ENCODE measurements around the gene GADD45GIP1.
A peak's percentile ranks its signal among the peaks of the same experiment; 100 is the strongest.
"Not testable (repeated sequence)": the region's sequence is repeated elsewhere in the genome, so short reads cannot be mapped to it uniquely, and the experiment has no call there.

GADD45GIP1 gene

GRCh38 chr19:12990431-12990830 is 33.4 kb upstream of the GADD45GIP1 start:
- DNase-seq, result no peak

- no peak for DNase-seq
Measured at GRCh38 chr19:12987781-12988180, 30.8 kb upstream of the GADD45GIP1 start.

DNA sequence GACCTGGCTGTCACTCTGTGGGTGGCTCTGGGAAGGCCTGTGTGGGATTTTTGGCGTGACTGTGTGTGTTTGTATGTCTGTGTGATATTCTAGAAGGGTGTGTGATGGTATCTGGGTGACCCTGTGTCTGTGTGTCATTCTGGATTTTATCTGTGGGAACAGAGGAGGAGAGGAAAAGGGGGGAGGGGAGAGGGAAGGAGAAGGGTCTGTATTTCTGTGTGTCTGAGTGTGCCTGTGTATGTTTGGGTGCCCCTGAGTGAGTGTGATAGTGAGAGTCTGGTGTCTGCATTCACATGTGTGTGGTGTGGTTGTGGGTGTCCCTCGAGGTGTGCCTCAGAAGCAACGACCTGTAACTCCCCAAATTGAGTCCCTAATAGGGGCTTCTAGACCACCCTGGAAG is 30.2 kb upstream of the GADD45GIP1 start:
- no peak for DNase-seq

DNA sequence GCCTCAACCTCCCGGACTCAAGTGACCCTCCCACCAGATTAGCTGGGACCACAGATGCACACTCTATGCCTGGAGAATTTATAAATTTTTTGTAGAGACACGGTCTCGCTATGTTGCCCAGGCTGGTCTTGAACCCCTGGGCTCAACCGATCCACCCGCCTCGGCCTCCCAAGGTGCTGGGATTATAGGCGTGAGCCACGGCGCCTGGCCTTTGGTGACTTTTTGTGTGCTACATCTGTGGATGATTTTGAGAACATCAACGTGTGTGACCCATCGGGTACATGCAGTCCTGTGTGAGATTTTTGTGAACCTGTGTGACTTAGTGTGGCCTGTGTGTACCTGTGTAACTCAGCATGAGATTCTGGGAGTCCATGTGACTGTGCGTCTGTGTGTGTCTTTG is 29.7 kb upstream of the GADD45GIP1 start:
- DNase-seq, result no peak

- DNase-seq, result peak in 52 of 56 donors; percentile 24 to 94 (median 78)
Measured at GRCh38 chr19:12985049-12985776, 28.2 kb upstream of the GADD45GIP1 start.

DNA sequence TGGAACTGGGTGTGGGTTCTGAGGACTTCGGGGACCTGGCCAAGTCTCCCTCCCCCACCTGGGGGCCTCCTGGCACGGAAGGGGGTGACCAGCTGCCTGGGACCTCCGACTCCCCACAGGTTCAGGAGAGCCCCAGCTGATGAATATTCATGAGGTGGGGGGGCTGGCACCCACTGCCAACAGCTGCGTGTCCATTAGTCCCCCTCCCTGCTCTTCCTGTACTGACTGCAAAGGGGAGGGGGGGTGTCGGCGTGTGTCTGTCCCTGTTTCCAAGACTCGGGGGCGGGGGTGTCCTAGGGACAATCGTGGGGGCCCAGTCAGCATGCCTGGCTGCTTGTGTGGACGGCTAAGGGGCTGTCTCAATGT is 27.6 kb upstream of the GADD45GIP1 start:
- peak in 30 of 56 donors; percentile 27 to 72 (median 55) for DNase-seq

GRCh38 chr19:12984143-12984627 is 27.2 kb upstream of the GADD45GIP1 start:
- no peak for DNase-seq

DNA sequence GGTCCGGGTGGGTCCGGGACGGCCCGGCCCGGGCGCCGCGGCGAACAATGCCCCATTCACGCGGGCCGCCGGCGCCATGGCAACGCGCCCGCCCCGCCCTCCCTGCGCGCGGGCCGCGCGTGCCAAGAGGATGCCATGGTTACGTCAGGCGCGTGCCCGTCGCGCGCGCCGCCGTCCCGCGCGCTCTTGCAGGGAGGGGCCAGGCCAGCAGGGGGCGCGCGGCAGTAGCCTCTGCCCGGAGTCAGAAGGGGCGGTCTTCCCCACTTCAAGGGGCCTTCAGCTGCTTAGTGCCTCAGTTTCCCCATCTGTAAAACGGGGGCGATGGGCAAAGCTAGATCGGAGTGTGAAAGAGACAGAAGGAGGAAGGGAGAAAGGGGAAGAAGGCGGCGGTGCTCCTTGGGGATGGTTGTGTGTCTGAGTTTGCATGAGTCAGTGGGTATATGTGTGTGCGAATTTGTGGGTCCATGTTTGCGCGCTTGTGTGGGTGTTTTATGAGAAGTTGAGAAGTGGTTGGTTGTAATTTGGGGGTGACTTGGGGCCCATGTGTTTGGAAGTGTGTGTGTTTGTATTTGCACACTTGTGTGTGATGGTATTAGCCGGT is 26.6 kb upstream of the GADD45GIP1 start:
- peak in 55 of 56 donors; percentile 21 to 91 (median 74) for DNase-seq

DNA sequence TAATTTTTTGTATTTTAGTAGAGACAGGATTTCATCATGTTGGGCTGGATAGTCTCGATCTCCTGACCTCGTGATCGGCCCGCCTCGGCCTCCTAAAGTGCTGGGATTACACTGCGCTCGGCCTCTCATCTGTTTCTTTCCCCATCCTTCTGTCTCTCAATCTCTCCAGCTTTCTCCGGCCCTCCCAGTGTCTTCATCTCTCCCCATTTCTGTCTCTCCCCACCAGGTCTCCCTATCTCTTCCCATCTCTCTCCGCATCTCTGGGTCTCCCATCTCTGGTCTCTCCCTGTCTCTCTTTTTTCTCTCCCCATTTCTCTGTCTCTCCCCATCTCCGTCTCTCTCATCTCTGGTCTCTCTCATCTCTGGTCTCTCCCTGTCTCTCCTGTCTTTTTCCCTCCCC is 26.1 kb upstream of the GADD45GIP1 start:
- no peak for DNase-seq

GRCh38 chr19:12982648-12983047 is 25.6 kb upstream of the GADD45GIP1 start:
- no peak for DNase-seq

DNA sequence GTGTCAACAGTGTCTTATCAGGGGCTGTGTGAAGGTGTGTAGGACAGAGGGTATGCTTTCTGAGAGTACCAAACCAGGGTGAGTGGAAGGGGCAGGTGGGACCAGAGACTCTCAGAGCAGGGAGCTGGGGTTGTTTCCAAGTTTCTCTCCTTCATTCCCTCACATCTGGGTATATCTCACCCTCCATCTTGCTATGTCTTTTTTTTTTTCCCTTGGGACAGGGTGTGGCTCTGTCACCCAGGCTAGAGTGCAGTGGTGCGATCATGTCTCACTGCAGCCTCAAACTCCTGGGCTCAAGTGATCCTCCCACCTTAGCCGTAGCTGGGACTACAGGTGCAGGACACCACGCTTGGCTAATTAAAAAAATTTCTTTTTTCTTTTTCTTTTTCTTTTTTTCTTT is 23.0 kb upstream of the GADD45GIP1 start:
- no peak for DNase-seq

DNA sequence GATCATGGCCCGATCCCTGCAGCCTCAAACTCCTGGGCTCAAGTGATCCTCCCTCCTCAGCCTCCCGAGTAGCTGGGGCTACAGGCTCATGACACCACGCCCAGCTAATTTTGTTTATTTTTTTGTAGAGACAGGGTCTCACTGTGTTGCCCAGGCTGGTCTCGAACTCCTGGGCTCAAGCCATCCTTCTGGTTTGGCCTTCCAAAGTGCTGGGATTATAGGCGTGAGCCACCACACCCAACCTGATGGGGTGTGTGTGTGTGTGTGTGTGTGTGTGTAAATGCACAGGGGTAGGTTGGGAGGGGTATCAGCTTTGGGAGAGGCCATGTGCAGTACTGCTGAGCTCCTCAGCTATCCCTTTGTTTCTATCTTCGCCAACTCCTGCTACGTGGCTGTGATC is 19.1 kb upstream of the GADD45GIP1 start:
- not testable (repeated sequence) for DNase-seq

DNA sequence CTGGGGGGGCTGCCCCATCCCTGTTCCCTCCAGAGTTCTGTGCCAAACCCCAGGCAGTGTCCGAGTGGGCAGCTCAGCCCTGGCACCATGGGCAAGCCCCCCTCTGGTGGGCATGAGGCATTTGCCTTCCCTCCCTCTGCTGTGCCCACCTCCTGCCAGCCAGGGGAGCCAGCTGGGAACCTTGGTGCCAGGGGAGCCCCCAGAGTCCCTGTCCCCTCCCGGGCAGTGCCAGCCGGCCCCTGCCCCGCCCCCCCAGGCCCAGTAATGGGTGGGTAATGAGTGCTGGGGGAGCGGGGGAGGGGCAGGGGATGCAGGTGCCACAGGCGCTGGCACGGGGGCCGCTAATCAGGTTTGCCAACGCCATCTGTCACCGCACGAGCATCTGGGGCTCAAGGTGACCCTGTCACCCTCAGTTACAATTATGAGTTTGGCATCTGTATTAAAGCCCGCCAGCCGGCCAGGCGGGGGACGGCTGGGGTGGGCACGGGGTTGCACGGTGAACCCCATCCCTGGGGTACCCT is 18.3 kb upstream of the GADD45GIP1 start:
- no peak for DNase-seq

DNA sequence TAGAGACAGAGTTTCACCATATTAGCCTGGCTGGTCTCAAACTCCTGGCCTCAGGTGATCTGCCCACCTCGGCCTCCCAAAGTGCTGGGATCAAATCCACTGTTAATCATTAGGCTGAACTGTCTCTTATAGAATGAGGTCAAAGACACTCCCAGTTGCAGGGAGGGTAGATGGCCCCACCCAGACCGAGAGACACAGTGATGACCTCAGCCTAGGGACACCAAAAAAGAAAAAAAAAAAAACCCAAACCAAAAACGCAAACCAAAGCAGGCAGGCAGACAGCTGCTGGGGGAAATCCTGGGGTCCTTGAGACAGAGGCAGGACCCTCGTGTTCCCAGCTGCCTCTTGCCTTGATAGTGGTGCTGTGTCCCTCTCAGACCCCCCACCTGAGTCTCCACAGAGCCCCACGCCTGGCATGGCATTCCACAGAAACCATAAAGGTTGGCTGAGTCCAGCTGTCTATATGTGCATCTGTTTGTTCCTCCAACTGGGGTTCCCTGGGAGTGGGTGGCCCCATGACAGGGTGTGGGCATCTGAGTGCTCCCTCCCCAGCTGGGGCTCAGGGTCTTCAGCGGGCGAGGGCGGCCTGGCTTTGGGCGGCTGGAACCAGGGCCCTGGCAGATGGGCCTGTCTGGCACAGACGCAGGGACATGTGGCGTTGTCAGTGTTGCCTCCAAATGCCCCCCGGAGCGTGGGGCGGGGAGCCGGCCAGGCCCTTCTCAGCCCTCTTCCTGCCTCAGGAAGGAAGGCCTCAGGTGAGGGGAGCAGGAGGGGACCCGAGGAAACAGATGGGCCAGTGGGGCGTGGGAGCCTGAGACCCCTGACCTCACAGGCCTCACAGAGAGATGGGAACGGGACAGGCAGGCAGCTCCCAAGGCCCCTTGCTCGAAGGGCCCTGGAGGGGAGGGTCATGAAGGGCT is 17.5 kb upstream of the GADD45GIP1 start:
- no peak for DNase-seq

DNA sequence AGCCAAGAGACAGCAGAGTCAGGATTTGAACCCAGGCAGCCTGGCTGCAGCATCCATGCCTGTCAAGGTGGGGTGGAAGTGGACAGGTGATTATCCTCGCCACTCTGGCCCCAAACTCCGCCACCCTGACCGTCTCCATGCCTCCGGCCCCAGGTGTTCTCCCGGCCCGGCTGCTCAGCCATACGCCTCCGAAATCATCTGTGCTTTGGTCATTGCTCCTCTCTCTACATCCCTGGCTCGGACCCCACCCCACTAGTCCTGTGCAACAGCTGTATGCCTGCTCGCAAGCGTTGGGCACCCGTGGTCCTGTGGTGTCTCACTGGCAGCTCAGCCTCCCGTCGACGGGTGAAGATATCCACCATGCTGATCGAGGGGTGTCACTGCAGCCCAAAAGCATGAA is 16.2 kb upstream of the GADD45GIP1 start:
- no peak for DNase-seq

DNA sequence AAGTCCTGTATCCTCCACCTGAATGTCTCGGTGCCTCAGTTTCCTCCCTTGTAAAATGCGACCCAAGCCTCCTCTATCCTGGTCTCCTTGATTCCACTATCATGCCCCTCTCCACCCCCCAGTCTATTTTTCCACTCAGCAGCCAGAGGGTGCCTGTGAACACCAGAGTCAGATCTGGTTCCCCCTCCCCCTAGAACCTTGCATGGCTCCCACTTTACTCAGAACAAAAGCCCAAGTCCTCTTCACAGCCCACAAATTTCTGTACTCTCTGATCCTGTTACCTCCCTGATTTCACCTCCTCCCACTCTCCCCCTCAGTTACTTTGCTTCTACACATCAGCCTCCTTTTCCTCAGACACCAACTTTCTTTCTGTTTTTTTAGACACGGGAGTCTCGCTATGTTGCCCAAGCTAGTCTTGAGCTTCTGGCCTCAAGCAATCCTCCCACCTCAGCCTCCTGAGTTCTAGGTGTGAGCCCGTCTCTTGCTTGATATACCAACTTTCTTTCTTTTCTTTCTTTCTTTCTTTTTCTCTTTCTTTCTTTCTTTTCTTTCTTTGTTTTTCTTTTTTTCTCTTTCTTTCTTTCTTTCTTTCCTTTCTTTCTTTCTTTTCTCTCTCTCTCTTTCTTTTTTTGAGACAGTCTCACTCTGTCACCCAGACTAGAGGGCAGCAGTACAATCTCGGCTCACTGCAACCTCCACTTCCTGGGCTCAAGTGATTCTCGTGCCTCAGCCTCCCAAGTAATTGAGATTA is 13.2 kb upstream of the GADD45GIP1 start:
- no peak for DNase-seq

DNA sequence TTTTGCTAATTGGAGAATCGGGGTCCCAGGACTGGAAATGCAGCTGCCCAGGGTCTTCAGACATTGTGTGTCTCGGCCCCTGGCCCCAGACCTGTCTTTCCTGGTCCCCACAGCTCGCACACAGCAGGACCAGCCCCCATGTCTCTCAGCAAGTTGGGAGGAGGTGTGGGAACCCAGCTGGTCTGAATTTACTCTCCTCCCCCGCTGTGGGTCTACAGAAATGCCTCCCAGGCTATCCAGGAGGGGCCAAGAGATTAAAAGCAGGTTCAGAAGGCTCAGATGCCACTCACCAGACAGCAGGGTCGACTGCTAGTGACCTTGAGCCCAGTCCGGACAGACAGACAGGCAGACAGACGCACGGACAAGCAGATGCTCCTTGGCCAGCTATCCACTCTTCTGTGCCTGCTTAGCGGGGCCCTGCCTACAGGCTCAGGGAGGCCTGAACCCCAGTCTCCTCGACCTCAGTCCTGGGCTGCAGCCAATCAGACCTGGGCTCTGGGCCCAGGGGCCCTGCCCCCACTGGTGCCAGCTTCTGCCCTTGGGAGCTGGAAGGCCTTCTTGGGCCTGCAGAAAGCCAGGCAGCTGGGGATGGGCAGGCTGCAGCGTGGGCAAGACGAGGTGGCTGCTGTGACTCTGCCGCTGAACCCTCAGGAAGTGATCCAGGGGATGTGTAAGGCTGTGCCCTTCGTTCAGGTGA is 12.4 kb upstream of the GADD45GIP1 start, which contains the start of gene DAND5:
Gene DAND5, plus strand, starts transcription at position 285 of the 697 bp plus-strand sequence. Its CDS starts 85 bp downstream, at position 370.
- DNase-seq, result peak in 40 of 56 donors; percentile 5 to 77 (median 46)

- DNase-seq, result no peak
Measured at GRCh38 chr19:12967907-12968306, 10.9 kb upstream of the GADD45GIP1 start.

- no peak for DNase-seq
Measured at GRCh38 chr19:12965812-12966135, 8.8 kb upstream of the GADD45GIP1 start.

Measured in amygdala (tissue), 56 donors.